NT2/D1 (cell line): ENCODE data around the gene C5orf15.

Experiments
- SUZ12 ChIP-seq: IDR thresholded peaks from 2 replicates; pipeline ENCODE4 v1.6.1; 2011; ENCODE audit not compliant: insufficient read length, insufficient read depth; ENCODE audit errors: extremely low read depth
- YY1 ChIP-seq: IDR thresholded peaks from 2 replicates; pipeline ENCODE4 v1.6.1; 2011; ENCODE audit not compliant: insufficient read length, insufficient read depth
- ZNF274 ChIP-seq: IDR thresholded peaks from 2 replicates; pipeline ENCODE4 v1.6.1; 2011; ENCODE audit warnings: mild to moderate bottlenecking, low read depth, low read length

DNA sequence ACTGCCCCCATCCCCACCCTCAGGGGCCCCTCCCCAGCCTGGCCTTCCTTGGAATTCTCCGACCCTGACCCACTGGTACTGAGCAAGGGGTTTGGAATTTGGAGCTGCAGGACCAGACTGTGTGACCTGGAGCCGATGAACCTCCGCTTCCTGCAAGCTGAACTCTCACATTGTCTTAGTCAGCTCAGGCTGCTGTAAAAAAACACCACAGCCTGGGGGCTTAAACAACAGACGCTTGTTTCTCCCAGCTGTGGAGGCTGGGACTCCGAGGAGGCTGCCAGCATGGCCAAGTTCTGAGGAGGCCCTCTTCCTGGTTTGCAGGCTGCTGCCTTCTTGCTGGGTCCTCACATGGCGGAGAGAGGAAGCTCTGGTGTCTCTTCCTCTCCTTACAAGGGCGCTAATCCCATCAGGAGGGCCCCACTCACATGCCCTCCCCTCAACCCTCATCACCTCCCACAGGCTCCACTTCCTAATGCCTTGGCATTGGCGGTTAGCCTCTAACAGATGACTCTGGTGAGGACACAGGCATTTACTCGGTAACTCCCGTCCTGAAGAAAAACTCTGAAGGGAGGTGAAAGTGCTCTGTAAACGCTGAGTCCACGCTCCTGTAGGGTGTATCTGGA is 42.4 kb downstream of the C5orf15 start:
- TF ChIP-seq ZNF274 = no peak
- no peak for TF ChIP-seq YY1
- TF ChIP-seq SUZ12 = no peak
